ENCODE results near the gene KIF3B.

GRCh38 chr20:32378461-32378860, 101.0 kb downstream of the KIF3B start:
- TF ChIP-seq CTCF (IDR thresholded peaks at IDR 0.05) (no peak), POLR2A (IDR thresholded peaks at IDR 0.05) (no peak)

Data from heart left ventricle (tissue), 13 donors.